ENCODE measurements around the gene PCDHGB2.
A peak's percentile ranks its signal among the peaks of the same experiment; 100 is the strongest.
"Not testable (repeated sequence)": the region's sequence is repeated elsewhere in the genome, so short reads cannot be mapped to it uniquely, and the experiment has no call there.

PCDHGB2 gene

DNA sequence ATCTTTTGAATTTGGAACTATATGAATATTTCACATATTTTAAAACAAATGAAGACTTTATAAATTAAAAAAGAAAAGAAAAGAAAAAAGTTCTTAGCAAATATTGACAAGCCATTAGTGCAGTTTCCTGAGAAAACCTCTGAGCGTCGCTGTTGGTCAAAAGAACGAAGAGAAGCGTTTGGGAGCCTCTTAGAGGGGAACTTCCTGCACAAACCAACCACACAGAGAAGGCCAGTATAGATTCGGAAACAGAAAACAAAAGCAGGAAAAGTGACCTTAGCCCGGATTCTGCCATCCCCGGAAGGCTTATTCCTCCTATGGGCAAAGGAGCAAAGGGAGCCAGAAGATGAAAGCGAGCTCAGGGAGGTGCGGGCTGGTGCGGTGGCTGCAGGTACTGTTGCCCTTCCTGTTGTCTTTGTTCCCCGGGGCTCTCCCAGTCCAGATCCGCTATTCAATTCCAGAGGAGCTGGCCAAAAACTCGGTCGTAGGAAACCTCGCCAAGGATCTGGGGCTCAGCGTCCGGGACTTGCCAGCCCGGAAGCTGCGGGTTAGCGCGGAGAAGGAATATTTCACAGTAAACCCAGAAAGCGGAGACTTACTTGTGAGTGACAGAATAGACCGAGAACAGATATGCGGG is at the start of gene PCDHGB2:
PCDHGB2 (plus strand) TSS at position 205 of the 637 bp plus-strand sequence; CDS start at position 347, 142 bp downstream.
- no peak for DNase-seq (ENCODE audit: low read depth)

DNA sequence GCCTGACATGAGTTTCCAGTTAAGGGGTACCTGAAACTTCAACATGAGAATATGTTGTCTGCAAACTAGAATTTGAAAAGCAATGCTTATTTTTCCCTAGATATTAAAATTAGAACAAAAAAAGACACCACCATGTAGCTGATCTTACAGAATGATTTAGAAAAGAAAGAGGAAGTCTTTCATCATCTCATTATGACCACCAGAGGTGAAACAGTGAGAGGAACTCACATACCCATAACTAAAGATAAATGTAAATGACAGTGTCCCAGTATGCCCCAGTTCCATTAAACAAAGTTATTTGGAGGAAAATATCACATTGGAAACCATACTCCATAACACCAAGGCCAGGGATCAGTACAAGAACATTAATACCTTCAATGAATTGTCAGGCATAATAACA is 46.1 kb upstream of the PCDHGB2 start:
- DNase-seq (ENCODE audit: low read depth): no peak

DNA sequence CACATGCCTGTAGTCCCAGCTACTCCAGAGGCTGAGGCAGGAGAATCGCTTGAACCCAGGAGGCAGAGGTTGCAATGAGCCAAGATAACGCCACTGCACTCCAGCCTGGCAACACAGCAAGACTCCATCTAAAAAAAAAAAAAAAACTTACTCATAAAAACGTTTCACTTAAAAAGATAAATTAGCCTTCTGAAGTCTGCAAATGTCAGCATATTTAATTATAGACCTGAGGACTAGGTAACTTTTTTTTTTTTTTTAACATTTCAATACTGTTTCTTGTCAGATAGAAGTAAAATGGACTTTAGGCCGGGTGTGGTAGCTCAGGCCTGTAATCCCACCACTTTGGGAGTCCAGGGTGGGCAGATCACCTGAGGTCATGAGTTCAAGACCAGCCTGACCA is 42.8 kb upstream of the PCDHGB2 start:
- DNase-seq (ENCODE audit: low read depth): not testable (repeated sequence)

DNA sequence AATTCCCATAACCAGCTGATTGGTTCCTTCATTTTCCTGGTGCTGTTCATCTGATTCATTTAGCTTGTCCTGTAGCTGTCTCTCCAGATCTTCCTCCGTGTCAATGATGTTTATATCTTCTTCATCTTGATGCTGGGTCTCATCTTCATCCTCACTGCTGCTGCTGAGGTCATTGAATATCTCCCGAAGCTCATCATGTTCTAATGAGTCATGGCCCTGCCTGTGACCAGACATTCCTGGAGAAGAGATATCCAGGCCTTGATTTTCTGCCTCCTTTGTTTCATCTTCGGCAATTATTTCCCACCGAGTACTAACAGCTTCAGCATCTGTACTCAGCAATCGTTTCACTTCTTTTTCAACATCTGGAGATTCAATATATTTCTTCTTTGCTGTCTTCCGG is 40.6 kb upstream of the PCDHGB2 start:
- DNase-seq (ENCODE audit: low read depth): no peak

DNA sequence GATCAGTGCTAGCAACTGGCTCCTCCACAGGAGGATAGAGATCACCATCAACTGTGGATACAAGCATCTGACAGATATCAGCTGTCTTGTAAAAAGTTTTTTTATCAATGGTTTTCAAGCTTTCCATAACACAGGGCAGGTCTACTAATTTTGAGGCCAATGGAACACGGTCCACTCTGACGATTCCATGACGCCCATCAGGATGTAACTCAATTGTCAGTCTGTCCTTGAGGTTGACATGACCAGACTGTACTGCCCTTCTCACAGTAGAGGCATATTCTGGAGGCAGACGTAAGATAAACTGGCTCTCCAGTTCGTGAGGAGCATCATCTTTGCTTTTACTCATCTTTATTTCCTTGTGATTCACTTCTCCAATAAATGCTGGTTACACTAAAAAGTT is 40.1 kb upstream of the PCDHGB2 start:
- no peak for DNase-seq (ENCODE audit: low read depth)

DNA sequence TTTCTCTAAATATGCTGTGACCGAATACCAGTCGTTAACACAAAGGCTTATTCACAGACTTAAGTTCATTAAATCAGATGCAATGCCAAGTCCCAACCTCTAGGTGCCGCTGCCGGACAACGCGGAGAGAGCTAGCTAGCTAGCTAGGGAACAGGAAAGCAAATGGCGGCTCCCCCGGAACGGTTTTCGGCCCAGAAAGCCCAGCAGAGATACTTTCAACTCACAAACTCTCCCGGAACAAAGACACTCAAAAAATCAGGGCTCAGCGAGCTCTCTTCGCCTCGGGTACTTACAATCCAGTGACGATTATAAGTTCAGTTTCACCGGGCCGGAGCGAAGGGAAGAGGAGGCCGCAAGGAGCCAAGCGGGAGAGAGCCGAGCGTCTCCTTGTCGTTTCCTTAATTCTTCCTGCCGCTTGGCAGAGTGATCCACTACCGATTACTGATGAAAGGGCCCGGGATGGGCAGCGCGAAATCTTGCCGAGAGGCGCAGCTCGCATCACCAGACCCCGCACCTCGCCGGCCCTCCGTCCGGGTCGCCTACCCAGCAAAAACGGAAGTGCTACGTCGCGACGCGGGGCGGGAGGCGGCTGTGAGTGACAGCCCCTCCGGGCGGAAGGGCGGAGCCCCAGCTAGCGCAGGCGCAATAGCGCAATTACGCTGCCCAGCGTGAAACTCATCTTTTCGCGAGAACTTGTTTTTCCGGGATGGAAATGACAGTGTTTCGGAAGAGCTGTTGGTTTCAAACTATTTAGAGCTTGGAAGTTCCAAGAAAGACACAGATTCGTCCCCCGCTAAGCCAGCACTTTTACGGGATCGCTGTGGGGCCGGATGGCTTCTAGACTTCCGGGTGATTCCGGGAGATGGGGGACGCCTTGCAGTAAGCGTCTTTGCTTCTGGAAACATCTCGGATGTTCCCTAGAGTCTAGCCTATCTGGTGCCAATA is 39.3 kb upstream of the PCDHGB2 start, which contains the start of gene TAF7:
TAF7 (minus strand) TSS at position 560 of the 945 bp plus-strand sequence. CDS start 740 bp downstream, outside the sequence.
- DNase-seq (ENCODE audit: low read depth): peak; percentile 84

DNA sequence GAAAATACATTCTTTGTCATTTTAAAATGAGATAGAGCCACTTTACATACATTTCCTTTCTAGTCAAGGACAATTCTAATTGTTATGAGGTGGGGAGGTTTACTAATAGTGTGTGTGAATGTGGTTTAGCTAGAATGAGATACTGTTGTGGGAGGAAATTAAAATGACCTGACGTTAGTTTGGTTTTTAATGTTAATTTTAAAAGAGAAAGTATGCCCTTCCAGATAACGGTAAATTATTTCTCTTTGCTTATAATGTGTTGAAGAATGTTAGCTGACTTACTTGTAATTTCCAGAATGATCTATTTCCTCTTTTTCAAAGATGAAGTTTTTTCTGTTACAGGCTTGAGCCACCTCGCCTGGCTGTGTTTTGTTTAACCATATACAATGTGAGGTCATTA is 37.5 kb upstream of the PCDHGB2 start:
- DNase-seq (ENCODE audit: low read depth): no peak

DNA sequence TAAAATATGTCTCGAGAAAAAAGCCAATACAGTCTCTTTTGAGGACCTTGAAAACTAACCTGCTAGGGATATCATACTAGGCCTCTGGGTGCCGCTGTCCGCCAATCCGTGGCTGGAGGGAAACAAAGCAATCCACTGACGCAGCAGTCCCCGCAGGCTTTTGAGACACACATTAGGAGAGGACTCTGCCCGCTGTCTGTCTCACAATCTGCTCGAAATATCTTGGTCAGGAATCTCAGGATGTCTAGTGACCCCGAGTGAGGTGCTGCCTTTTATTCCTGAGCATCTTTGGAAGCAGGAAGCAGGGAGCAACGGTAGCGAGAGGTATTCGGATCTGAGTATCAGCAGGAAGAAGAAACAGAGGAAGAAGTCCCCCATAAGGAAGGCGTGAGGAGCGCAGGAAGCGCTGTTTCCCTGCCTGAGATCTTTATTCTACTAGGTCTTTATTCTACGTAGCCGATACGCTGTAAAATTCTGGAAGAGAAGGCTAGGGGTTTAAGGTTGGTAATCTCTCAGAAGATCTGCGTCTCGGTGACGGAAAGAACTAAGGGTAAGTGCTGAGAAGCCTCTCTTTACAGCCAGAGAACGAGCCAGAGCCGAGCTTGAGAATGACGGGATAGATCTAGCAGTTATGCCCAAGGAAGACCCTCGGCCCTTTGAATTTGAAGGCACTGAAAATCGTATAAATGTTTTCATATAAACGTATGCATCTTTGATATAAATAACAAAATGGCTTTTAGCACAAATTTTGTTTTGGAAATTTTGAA is 33.5 kb upstream of the PCDHGB2 start:
- peak; percentile 35 for DNase-seq (ENCODE audit: low read depth)

DNA sequence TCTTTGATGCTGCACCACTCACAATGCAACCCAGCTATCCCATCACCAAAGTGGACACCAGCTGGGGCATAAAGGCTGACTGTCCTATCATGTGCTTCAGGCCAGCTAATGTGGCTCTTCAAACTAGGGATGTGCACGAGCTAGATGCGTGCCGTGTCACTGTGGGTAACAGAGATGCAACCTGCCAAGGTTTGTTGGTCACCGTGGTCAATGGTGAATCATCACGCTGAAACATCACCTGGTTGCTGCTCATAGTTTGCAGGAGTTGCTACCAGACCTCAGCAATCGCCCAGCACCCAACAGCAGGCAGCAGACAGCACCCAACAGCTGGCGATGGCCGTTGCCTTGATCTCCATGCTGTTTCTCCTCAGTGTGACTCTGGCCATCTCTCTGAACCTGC is 31.6 kb upstream of the PCDHGB2 start:
- DNase-seq (ENCODE audit: low read depth): no peak

DNA sequence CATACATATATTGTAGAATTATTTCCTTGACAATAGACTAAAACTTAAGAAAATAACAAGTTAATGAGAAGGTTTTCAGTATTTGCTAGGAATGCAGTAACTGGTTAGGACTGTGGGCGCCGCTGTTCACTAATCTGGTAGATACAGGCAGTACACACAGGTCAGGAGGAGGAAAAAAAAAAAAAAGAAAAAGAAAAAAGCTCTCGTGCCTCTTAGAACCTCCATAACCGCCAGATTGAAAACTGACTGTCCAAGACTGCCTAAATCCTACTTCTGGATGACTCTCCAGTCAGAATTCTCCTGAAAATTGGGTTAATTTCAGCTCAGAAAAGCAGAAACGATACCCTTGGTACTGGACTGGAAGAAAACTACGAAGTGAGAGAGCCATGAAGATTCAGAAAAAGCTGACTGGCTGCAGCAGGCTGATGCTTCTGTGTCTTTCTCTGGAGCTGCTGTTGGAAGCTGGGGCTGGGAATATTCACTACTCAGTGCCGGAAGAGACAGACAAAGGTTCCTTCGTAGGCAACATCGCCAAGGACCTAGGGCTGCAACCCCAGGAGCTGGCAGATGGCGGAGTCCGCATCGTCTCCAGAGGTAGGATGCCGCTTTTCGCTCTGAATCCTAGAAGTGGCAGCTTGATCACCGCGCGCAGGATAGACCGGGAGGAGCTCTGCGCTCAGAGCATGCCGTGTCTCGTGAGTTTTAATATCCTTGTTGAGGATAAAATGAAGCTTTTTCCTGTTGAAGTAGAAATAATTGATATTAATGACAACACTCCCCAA is 29.3 kb upstream of the PCDHGB2 start, which contains the start of gene PCDHGA1:
PCDHGA1 (plus strand) TSS at position 216 of the 782 bp plus-strand sequence.
- no peak for DNase-seq (ENCODE audit: low read depth)

DNA sequence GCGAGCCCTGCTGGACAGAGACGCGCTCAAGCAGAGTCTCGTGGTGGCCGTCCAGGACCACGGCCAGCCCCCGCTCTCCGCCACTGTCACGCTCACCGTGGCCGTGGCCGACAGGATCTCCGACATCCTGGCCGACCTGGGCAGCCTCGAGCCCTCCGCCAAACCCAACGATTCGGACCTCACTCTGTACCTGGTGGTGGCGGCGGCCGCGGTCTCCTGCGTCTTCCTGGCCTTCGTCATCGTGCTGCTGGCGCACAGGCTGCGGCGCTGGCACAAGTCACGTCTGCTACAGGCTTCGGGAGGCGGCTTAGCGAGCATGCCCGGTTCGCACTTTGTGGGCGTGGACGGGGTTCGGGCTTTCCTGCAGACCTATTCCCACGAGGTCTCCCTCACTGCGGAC is 27.2 kb upstream of the PCDHGB2 start:
- not testable (repeated sequence) for DNase-seq (ENCODE audit: low read depth)

DNA sequence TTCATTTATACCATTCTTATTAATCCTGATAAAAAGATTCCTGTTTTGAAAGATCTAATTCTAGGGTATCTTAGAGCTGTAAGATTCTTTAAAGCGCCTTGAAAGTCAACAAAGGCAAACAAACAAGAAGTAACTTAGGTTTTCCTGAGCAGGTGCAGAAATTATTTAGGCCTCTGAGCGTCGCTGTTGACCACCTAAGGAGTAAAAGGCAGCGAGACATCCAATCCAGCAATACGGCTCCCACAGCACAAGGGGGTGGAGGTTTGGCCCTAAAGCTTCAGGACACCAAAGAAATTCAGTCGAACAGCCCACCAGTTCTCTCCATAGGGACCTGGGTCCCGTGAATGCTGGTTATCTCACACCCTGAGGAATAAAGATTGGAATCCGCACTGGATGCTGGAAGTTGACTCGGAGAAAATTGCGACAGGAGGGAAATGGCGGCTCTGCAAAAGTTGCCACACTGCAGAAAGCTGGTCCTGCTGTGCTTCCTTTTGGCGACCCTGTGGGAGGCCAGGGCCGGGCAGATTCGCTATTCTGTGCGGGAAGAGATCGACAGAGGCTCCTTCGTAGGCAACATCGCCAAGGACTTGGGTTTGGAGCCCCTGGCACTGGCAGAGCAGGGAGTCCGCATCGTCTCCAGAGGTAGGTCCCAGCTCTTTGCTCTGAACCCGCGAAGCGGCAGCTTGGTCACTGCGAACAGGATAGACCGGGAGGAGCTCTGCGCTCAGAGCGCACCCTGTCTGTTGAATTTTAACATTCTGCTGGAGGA is 21.1 kb upstream of the PCDHGB2 start, which contains the start of gene PCDHGA2:
PCDHGA2 (plus strand) TSS at position 223 of the 769 bp plus-strand sequence.
- no peak for DNase-seq (ENCODE audit: low read depth)

DNA sequence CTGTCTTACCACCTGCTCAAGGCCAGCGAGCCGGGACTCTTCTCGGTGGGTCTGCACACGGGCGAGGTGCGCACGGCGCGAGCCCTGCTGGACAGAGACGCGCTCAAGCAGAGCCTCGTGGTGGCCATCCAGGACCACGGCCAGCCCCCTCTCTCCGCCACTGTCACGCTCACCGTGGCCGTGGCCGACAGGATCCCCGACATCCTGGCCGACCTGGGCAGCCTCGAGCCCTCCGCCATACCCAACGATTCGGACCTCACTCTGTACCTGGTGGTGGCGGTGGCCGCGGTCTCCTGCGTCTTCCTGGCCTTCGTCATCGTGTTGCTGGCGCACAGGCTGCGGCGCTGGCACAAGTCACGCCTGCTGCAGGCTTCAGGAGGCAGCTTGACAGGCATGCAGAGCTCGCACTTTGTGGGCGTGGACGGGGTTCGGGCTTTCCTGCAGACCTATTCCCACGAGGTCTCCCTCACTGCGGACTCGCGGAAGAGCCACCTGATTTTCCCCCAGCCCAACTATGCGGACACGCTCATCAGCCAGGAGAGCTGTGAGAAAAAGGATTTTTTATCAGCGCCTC is 18.9 kb upstream of the PCDHGB2 start:
- not testable (repeated sequence) for DNase-seq (ENCODE audit: low read depth)

DNA sequence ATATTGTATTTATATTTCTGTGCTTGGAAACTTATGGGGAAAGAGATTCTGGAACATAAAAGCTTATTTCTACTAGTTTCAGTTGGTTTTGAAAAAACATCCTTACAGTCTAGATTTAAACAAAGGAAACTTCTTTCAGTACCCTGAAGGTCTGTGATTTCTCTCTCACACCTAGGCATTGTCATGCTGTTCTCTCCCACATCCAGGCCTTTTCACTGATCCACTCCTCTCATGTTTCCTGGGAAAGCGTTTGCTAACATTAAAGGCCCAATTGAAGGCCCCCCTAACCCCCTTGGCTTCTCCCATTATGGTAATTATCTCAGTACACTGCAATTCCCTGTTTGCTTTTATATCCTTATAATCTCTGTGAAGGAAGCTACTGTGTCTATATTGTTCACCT is 17.0 kb upstream of the PCDHGB2 start:
- DNase-seq (ENCODE audit: low read depth): no peak

DNA sequence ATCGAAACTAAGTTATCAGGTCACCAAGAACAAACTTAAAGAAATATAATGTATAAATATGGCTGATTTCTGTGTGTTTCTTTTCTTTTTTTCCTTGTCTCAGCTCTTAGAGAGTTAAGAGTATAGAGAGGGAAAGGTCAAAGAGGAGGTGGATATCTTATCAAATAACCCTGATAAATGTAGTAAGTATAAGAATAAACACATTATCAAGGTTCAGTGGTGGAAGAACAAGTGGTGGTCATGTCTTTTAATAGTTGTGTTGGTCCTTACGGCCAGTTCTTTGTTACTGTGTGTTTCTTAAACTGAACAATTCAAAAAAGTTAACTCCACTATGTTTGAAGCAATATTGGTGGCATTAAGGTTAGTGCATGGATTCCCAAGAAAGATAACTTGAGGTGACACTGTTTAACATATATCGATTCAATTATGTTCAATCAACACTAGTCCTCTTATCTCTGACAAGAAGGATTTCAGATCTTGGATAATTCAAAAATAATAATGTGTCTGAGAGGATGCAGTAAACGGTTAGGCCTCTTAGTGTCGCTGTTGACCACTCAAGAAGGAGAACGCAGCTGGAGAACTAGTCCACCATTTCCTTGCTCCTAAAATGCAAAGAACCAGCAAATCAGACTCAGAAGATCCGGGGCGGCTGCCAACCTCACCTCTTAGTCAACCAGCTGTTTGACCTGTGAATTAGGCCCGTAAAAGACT is 16.4 kb upstream of the PCDHGB2 start, which contains the start of gene PCDHGA3:
PCDHGA3 (plus strand) TSS at position 588 of the 711 bp plus-strand sequence. CDS start 205 bp downstream, outside the sequence.
- no peak for DNase-seq (ENCODE audit: low read depth)

DNA sequence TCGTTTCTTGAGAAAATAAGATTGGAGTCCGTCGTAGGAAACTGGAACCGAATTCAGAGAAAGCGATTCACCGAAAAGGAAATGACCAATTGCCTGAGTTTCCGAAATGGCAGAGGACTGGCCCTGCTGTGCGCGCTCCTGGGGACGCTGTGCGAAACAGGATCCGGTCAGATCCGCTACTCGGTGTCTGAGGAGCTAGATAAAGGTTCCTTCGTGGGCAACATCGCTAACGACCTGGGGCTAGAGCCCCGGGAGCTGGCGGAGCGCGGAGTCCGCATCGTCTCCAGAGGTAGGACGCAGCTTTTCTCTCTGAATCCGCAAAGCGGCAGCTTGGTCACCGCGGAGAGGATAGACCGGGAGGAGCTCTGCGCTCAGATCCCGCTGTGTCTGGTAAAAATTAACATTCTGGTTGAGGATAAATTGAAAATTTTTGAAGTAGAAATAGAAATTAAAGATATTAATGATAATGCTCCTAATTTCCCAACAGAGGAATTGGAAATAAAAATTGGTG is 15.8 kb upstream of the PCDHGB2 start:
- DNase-seq (ENCODE audit: low read depth): no peak

DNA sequence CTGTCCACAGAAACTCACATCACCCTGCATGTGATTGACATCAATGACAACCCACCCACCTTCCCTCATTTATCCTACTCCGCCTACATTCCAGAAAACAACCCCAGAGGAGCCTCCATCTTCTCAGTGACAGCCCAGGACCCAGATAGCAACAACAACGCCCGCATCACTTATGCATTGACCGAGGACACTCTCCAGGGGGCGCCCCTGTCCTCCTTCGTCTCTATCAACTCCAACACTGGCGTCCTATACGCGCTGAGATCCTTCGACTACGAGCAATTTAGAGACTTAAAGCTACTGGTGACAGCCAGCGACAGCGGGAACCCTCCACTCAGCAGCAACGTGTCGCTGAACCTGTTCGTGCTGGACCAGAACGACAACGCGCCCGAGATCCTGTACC is 14.5 kb upstream of the PCDHGB2 start:
- no peak for DNase-seq (ENCODE audit: low read depth)

DNA sequence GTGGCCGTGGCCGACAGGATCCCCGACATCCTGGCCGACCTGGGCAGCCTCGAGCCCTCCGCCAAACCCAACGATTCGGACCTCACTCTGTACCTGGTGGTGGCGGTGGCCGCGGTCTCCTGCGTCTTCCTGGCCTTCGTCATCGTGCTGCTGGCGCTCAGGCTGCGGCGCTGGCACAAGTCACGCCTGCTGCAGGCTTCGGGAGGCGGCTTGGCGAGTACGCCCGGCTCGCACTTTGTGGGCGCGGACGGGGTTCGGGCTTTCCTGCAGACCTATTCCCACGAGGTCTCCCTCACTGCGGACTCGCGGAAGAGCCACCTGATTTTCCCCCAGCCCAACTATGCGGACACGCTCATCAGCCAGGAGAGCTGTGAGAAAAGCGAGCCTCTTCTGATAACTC is 13.8 kb upstream of the PCDHGB2 start:
- not testable (repeated sequence) for DNase-seq (ENCODE audit: low read depth)

Data from activated gamma-delta T cell treated with anti-CD3 and anti-CD28 coated beads, Interleukin-2, amount 50 U/mL, for 16 hours (primary cell).